HG03039 (cell line): ENCODE data around the gene SORBS2.

Experiments
- ATAC-seq: cut with Tn5 transposase; IDR thresholded peaks from one replicate; pipeline ENCODE4 v1.9.1; 2021; ENCODE audit warnings: mild to moderate bottlenecking, moderate library complexity; ENCODE audit not compliant: unreplicated experiment

SORBS2 gene

GRCh38 chr4:185644408-185644807 is 167.6 kb downstream of the SORBS2 start:
- ATAC-seq, result no peak

DNA sequence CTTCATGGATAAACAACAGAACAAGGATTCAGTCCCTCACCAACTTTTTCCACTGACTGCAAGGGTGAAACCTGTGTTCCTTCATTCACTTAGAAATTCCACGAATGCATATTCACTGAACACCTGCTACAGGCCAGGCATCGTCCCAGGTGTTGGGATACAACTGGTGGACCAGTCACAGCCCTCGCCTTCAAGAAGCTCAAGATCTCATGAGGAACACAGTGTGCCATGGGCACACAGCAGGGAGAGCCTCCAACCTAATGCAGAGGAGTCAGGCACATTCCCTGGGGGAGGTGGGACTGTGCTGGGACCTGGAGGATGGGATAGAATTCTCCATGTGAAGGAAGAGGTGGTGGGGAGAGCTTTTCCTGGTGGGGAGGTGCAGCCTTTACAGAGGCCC is 169.1 kb downstream of the SORBS2 start:
- no peak for ATAC-seq

DNA sequence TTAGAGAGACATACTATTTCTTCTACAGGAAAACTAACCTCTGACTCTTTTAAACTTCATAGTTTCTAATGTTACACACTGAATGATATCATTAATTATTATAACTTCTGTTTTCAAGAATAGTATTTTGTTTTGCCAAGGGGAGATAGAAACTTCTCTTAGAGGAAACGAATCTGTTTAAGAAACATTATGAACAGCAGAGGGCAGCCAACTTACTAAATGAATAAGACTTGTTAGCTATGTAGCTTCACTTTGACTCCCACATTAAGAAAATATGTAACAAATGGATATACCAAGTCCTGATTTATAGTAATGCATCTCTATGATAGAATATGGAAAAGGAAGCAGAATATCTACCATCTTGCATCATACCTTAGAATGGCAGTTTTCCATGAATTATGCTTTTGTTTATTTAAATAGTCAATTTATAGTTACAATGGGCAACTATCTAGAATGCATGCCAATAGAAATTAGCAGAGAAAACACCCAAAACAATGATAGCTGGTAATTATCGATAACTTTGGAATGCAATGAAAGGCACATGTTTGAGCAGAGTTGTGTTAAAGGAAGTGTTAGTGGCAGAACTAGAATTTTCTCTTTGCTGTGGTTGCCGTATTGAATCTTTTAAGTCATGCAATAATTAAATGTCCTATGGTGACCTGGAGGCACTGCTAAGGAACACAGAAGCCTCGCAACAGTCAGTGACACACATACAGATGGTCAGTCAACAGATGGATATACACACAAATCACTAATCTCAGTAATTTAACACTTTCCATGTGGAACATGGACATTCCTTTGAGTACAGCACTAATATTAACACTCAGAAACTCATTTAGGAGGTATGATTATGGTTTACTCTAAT is 171.0 kb downstream of the SORBS2 start:
- ATAC-seq, result no peak

DNA sequence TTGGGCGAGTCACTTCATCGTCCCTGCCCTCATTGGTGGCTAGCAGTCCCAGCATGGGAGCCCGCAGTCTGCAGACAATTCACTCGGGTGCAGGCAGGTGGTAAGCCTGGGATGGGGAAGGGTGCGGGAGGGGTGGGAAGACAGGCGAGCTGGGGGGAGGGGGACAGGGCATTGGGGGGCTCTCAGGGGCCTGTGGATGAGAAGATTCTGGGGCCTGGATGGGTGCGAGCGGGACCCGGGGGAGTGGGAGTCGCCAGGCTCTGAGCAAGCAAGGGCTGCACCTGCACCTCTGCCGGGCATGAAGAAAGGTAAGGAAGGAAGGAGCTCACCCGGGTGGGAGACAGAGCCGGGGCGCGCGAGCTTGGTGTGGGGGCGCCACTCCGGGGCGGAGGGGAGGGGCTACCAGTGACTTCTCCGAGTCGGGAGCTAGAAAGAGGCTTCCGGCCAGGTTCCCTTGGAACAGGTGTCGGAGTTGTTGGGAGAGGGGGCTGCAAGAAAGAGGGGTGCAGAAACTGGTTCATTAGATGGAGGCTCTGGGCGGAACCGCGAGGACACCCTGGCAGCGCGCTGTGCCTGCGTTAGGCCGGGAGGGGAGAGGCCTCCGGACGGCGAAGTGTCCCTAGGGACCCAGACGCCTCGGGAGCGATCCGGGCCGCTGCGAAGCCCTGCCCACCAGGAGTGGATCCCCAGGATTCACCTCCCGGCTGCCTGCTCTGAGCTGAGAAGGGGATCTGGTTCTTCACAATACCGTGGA is 173.3 kb downstream of the SORBS2 start:
- ATAC-seq, result no peak

GRCh38 chr4:185638093-185638492 is 173.9 kb downstream of the SORBS2 start:
- ATAC-seq, result no peak

- no peak for ATAC-seq
Observed at GRCh38 chr4:185637163-185637875, 174.7 kb downstream of the SORBS2 start.

DNA sequence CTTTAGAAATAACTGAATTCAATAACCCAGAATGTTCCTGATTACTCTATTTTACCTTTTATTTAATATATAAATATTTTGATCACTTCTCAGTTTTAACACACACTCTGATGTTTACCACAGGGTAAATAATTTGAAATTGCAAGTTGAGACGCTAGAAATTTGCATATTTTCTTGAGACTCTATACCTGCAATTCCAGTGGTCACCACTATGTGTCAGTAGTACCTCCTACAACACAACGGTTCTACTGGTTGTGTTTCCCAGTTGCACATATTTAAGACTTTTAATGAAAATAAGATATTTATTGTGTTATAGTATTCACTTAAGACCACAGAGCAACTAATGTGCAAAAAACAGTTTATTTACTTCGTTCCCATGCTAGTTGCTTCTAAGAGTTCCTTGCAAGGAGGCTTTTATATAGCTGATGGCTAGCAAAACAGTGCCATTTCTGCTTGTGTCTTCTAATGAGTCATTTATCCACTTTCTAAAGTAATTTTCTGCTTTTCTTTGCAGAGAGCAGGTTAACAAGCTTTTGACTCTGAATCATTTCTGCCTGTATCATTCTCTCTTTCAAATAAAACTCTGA is 177.8 kb downstream of the SORBS2 start:
- ATAC-seq, result no peak

DNA sequence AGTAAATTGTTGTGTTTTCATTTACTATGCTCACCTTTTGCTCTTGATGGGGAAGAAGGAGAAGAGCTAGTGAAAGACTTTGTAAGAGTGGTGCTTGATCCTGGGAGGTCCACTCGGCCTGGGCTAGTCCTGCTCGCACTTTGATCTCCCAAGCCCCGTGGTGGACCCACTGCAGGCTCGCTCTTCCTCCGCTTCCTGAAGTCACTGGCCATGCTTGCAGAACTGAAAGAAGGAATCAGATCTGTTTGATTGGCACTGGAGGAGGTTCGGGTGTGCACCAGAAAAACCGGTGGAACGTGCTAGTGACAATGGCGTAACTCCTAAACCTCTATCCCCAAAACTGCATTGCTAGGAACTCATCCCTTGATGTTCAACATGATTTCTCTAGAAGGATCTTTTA is 185.2 kb downstream of the SORBS2 start:
- ATAC-seq, result no peak

DNA sequence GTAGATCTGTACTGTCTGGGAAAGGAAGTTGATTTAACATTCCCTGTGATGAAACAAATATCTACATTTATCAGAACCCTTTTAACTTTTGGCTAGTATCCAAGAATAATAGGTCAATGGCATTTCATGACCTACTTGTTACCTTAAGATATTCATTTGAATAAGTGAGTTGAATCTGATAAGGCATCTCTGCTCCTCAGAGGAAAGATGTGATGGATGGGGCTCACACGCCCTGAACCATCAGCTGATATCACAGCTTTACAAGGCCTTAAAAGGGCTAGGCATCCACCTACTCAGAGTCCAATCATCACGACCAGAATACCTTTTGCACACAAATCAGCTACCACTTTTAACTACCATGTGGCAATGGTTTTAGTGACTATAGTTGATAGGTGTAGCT is 186.5 kb downstream of the SORBS2 start:
- no peak for ATAC-seq

DNA sequence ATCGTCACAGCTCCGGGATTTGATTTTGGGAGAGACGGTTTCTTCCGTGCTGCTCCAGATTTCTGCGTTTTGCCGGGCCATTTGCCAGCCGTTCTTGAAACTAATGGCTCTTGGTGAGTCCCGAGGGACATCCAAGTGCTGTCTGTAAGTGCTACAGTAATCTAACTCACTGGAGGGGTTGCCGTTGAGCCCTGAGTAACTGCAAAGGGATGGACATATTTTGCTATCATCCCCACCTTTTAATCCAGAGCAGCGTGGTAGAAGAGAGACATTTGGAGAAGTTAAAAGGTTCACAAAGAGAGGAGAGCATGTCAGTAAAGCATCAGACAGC is 187.8 kb downstream of the SORBS2 start:
- no peak for ATAC-seq

DNA sequence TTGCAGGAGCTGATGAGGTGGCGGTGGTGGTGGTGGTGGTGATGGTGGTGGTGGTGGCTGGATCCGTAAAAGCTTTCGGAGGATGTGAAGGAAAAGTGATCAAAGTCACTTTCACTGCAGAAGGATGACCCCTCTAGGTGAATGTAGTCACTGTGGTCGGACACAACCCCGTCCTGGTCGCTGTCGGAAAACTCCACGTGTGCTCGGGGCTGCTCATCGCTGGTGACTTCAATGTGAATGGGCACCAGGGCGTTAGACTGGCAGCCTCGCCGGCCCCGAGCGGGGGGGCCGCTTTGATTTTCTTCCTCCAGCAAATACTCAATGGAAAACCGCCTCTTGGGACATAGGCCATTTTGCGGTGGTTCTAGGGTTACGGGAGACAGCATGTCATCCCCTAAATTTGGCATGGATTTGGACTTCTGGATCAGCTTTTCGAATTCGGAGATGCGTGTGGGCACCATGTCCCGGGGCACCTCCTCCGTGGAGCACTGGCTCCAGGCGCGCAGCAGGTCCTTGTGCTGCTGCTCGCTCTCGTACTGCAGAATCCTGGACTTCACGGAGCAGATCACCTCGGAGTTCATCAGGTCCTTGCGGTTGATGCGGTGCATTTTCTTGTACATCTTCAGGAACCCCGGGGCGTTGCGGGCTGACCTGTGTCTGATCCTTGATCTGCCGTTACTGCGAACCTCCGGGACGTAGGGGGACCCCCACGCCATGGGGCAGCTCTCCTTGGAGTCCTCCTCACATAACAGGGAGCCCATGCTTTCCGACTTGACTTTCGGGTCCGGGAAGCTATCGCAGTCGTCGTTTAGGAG is 188.3 kb downstream of the SORBS2 start:
- no peak for ATAC-seq

GRCh38 chr4:185608185-185608584 is 203.8 kb downstream of the SORBS2 start:
- no peak for ATAC-seq

GRCh38 chr4:185602397-185602796 is 209.6 kb downstream of the SORBS2 start:
- ATAC-seq, result no peak

- ATAC-seq, result no peak
Observed at GRCh38 chr4:185600801-185601434, 211.1 kb downstream of the SORBS2 start.

DNA sequence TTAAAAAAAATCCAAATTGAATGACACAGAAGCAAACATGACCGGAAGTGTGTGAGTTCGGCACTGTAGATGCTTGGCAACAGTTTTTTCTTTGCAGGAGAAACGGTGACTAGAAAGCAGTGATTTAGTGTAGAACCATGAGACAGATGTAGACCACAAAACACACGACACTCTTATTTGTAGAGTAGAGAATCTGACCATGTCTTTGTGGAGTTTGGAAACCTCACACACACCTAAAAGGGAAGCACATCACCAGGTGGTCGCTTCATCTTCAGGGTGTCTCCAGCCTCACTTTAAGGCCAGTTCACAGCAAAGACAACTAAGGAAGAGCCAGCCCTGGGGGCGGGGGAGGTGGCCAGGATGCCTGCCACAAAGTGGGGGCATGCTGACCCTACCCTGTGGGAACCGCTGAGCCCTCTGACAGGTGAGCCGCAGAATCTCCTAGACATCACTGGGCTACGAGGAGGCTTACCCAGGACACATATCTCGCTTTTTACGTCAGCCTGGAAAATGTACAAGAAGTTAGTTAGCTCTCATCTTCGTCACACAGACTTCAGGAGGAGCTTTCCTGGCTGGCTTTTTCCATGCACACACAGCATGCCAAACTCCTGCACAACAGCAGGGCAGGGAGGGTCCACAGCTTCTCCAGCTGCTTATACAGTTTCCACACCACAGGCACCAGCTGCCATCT is 212.3 kb downstream of the SORBS2 start:
- ATAC-seq, result no peak

- ATAC-seq, result no peak
Observed at GRCh38 chr4:185598846-185599552, 213.0 kb downstream of the SORBS2 start.

- ATAC-seq, result no peak
Observed at GRCh38 chr4:185597532-185598188, 214.3 kb downstream of the SORBS2 start.

GRCh38 chr4:185592845-185593488 is 219.0 kb downstream of the SORBS2 start:
- no peak for ATAC-seq
